Caco-2 (cell line): ENCODE data around the gene SGMS1. TPM values are rescaled to one million over a fixed set of nuclear protein-coding genes. Genes with fewer than 3 reads are reported as not detected.

Source experiments
- BruUV-seq: library from RNA; stranded (reverse); fragments of 400-500 nt; replicated peaks from 2 replicates; lab custom pipeline; 2021; lab: Mats Ljungman, UMichigan
- CTCF ChIA-PET: fragments of 300-600 bp; sonication (Branson Sonifier 250); formaldehyde crosslinking; loops from one replicate; lab custom pipeline; 2022; ENCODE audit warnings: antibody characterized with exemption; lab: Charles Lee
- POLR2A ChIA-PET: fragments of 300-600 bp; sonication (Branson Sonifier 250); formaldehyde crosslinking; loops from one replicate; lab custom pipeline; 2022; ENCODE audit warnings: antibody characterized with exemption; lab: Charles Lee
- DNase-seq, 2 experiments: peaks; one replicate each; pipeline versions ENCODE4 v3.0.0 to v3.0.0-alpha.2; 2020 to 2022
- H3K27me3 ChIP-seq: replicated peaks from 2 replicates; pipeline ENCODE4 v1.6.0; 2011; ENCODE audit warnings: low read length; ENCODE audit not compliant: control insufficient read depth, insufficient read depth
- H3K36me3 ChIP-seq: 2 replicates; pipeline ENCODE4 v1.5.1; 2011; ENCODE audit warnings: low read length; ENCODE audit not compliant: control insufficient read depth, insufficient read depth
- H3K4me1 ChIP-seq: fragments of 250-450 bp; sonication (Bioruptor Pico); 2 replicates; pipeline ENCODE4 v1.5.1; 2020; ENCODE audit warnings: mild to moderate bottlenecking
- H3K4me3 ChIP-seq: 2 replicates; pipeline ENCODE4 v1.5.1; 2011; ENCODE audit warnings: low read depth, mild to moderate bottlenecking, control low read depth, low read length
- H3K9me3 ChIP-seq: fragments of 250-450 bp; sonication (Bioruptor Pico); 2 replicates; pipeline ENCODE4 v1.5.1; 2020; ENCODE audit warnings: mild to moderate bottlenecking, moderate library complexity
- H3K27ac Mint-ChIP-seq: one replicate; pipeline ENCODE4 v1.8.0; 2022; ENCODE audit warnings: mixed read lengths; ENCODE audit not compliant: unreplicated experiment
- H3K27me3 Mint-ChIP-seq: one replicate; pipeline ENCODE4 v1.8.0; 2022; ENCODE audit warnings: mixed read lengths; ENCODE audit not compliant: insufficient read depth, unreplicated experiment
- H3K36me3 Mint-ChIP-seq: one replicate; pipeline ENCODE4 v1.8.0; 2022; ENCODE audit warnings: mild to moderate bottlenecking, mixed read lengths; ENCODE audit not compliant: insufficient read depth, unreplicated experiment
- H3K4me1 Mint-ChIP-seq: one replicate; pipeline ENCODE4 v1.8.0; 2022; ENCODE audit warnings: low read depth, mixed read lengths; ENCODE audit not compliant: unreplicated experiment
- H3K4me3 Mint-ChIP-seq: one replicate; pipeline ENCODE4 v1.8.0; 2022; ENCODE audit warnings: mild to moderate bottlenecking, moderate library complexity, mixed read lengths; ENCODE audit not compliant: unreplicated experiment
- H3K9me3 Mint-ChIP-seq: one replicate; pipeline ENCODE4 v1.8.0; 2022; ENCODE audit warnings: mixed read lengths; ENCODE audit not compliant: unreplicated experiment
- intact Hi-C: fragments of 100-400 bp; cut with micrococcal nuclease; formaldehyde crosslinking; loops from one replicate; pipeline ENCODE4 v1.10.0; 2022; ENCODE audit not compliant: unreplicated experiment
- total RNA-seq: library from RNA; stranded (reverse); gene quantifications from 2 replicates; pipeline ENCODE4 v1.2.3, GENCODE V29; 2022
- TF ChIP-seq, protein P1 (sequence below), 2 experiments: fragments of 200-600 bp in 1 of 2; IDR thresholded peaks; 1 replicate in 1 of 2; 2 replicates in 1 of 2; pipeline versions ENCODE4 v1.5.1 to v1.8.0; 2011 to 2022; ENCODE audit warnings: antibody characterized with exemption in 1 of 2, control low read depth in 1 of 2, inconsistent platforms in 1 of 2, low read depth in 1 of 2, low read length in 1 of 2, mild to moderate bottlenecking in 1 of 2, moderate library complexity in 1 of 2; ENCODE audit not compliant: insufficient read depth in 1 of 2, severe bottlenecking in 1 of 2, unreplicated experiment in 1 of 2

The SGMS1 gene
- total RNA-seq, 1 experiment from 2014 or later = 30.5 TPM

DNA sequence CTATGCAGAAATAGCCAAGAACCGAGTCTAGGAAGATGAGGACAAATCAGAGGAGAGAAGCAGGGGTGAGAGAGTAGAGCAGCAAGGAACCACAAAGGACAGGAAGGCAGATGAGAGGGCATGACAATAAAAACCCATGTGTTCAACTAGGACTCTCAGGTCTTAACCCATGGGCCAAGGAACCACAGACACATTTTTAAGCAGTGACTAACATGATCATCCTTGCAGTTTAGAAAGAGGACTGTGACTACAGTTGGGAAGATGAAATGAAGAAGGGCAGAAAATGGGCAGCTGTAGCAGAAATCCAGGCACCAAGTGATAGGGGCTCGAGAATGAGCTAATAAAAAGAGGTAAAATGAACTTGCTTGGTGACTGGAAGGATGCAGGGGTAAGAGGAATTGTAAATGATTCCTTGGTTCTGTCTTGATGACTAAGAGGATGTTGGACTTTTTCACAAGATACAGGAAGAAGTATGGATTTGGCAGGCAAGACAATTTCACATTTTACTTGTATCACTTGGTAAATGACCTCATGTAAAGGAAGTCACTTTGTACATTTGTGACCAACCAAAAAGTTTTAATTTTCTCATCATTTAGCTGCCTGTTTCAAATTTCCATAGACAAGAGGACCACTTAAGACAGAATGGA is 22.8 kb downstream of the SGMS1 start:
- no peak overlapping the region for H3K27ac Mint-ChIP-seq
- TF ChIP-seq, protein P1, sequence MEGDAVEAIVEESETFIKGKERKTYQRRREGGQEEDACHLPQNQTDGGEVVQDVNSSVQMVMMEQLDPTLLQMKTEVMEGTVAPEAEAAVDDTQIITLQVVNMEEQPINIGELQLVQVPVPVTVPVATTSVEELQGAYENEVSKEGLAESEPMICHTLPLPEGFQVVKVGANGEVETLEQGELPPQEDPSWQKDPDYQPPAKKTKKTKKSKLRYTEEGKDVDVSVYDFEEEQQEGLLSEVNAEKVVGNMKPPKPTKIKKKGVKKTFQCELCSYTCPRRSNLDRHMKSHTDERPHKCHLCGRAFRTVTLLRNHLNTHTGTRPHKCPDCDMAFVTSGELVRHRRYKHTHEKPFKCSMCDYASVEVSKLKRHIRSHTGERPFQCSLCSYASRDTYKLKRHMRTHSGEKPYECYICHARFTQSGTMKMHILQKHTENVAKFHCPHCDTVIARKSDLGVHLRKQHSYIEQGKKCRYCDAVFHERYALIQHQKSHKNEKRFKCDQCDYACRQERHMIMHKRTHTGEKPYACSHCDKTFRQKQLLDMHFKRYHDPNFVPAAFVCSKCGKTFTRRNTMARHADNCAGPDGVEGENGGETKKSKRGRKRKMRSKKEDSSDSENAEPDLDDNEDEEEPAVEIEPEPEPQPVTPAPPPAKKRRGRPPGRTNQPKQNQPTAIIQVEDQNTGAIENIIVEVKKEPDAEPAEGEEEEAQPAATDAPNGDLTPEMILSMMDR (IDR thresholded peaks at IDR 0.05; ENCODE audit: insufficient read depth in 1 of 2, low read depth in 1 of 2, low read length in 1 of 2, severe bottlenecking in 1 of 2, unreplicated experiment in 1 of 2) = no peak
- POLR2A ChIA-PET = interaction anchor here (0.7 kb wide), 1 partner anchor 23 kb away, joined by 3 read pairs; the partner anchor contains the start of gene SGMS1

GRCh38 chr10:50600286-50600685 is 23.5 kb downstream of the SGMS1 start:
- ChIA-PET CTCF (no interaction called here), POLR2A (no interaction called here)
- no peaks in the 10 kb centered on the region for H3K9me3 Mint-ChIP-seq
- intact Hi-C loops = no loop called here
- TF ChIP-seq, protein P1 (IDR thresholded peaks at IDR 0.05; ENCODE audit: insufficient read depth in 1 of 2, low read depth in 1 of 2, low read length in 1 of 2, severe bottlenecking in 1 of 2, unreplicated experiment in 1 of 2) = no peak
- Histone ChIP-seq H3K27me3 (no peaks in the 10 kb centered on the region), H3K36me3 (no peaks in the 10 kb centered on the region), H3K4me3 (no peak overlapping the region), H3K9me3 (no peaks in the 10 kb centered on the region), H3K4me1 (peaks cover 48% of the 10 kb centered on the region)
- H3K36me3 Mint-ChIP-seq = peaks cover 6% of the 10 kb centered on the region
- H3K27me3 Mint-ChIP-seq = no peaks in the 10 kb centered on the region
- no peak for DNase-seq
- peaks cover 37% of the 10 kb centered on the region for H3K4me1 Mint-ChIP-seq
- H3K4me3 Mint-ChIP-seq = no peak overlapping the region
- no TSS peak for BruUV-seq
- H3K27ac Mint-ChIP-seq = no peak overlapping the region

More for the DNA sequence above, 22.8 kb downstream of the SGMS1 start:
- peaks cover 54% of the 10 kb centered on the region for H3K4me1 ChIP-seq
- Mint-ChIP-seq H3K36me3 (peaks cover 6% of the 10 kb centered on the region), H3K27me3 (no peaks in the 10 kb centered on the region), H3K9me3 (no peaks in the 10 kb centered on the region), H3K4me1 (peaks cover 44% of the 10 kb centered on the region), H3K4me3 (no peak overlapping the region)
- H3K9me3 ChIP-seq = no peaks in the 10 kb centered on the region
- CTCF ChIA-PET = no interaction called here
- no peak for DNase-seq
- H3K36me3 ChIP-seq = no peaks in the 10 kb centered on the region
- intact Hi-C loops = no loop called here
- BruUV-seq = no TSS peak
- no peak overlapping the region for H3K4me3 ChIP-seq
- H3K27me3 ChIP-seq = no peaks in the 10 kb centered on the region

- CTCF ChIA-PET = interaction anchor here (0.9 kb wide), 1 partner anchor 17 kb away, joined by 6 read pairs; no protein-coding TSS in a partner anchor
- Histone ChIP-seq H3K4me3 (no peak overlapping the region), H3K36me3 (no peaks in the 10 kb centered on the region), H3K9me3 (no peaks in the 10 kb centered on the region), H3K27me3 (no peaks in the 10 kb centered on the region), H3K4me1 (peaks cover 20% of the 10 kb centered on the region)
- no peaks in the 10 kb centered on the region for H3K27me3 Mint-ChIP-seq
- no peak overlapping the region for H3K27ac Mint-ChIP-seq
- BruUV-seq = no TSS peak
- DNase-seq = no peak
- H3K36me3 Mint-ChIP-seq = peaks cover 2% of the 10 kb centered on the region
- H3K9me3 Mint-ChIP-seq = no peaks in the 10 kb centered on the region
- TF ChIP-seq, protein P1 (IDR thresholded peaks at IDR 0.05; ENCODE audit: insufficient read depth in 1 of 2, low read depth in 1 of 2, low read length in 1 of 2, severe bottlenecking in 1 of 2, unreplicated experiment in 1 of 2) = no peak
- POLR2A ChIA-PET = no interaction called here
- peaks cover 11% of the 10 kb centered on the region for H3K4me1 Mint-ChIP-seq
- no peak overlapping the region for H3K4me3 Mint-ChIP-seq
- intact Hi-C loops = no loop called here
These were observed 26.9 kb downstream of the SGMS1 start for GRCh38 chr10:50596897-50597296.
